UCSD-AML1 (cell line): Measurements from ENCODE around the gene MED8.

Experiments
- DNase-seq: peaks from one replicate; lab custom pipeline; 2025; ENCODE audit not compliant: unreplicated experiment; lab: John Stamatoyannopoulos, UW

Gene MED8, protein sequence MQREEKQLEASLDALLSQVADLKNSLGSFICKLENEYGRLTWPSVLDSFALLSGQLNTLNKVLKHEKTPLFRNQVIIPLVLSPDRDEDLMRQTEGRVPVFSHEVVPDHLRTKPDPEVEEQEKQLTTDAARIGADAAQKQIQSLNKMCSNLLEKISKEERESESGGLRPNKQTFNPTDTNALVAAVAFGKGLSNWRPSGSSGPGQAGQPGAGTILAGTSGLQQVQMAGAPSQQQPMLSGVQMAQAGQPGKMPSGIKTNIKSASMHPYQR

DNA sequence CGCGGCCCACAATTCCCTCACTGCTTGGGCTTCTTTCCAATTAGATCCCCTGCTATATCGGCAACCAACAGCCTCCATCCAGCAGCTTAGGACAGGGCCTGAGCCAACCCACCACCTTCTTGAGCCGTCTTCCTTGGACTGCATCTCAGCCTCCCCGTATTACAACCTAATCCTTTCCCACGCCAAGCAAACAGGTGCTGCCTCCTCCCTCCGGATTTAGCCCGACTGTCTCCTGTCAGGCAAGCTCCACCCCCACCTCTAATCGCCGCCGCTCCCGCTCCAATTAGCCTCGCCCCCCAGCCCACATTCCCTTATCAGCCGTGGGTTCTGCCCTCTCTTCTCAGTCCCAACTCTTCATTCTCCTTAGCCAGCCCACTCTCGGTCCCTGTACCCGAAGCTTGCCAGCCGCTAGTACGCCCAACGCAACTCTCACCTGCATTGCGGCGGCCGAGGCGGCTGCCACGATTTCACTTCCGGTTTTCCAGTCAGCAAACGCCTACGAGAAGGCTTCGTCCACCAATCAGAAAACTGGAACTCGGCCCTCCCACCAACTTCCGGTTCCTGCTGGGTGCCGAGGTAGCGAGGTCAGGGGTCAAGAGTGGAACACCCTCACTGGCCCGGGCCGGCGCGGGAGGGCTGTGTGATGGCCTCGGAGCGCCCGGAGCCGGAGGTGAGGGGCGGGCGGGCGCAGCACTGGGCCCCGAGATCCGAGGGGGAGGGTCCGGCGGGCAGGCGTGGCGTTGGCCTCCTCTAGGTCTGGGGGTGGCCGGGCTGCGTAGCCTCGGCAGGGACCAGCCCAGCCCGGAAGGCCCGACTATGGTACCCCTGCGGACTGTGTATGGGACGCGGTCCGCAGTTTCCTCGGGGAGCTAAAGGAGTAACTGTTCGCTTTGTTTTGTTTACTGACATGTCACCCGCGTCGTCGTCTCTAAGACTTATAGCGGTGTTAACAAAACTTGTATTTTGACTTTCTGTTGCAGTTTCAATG lies at the start of gene MED8, which contains the start of gene SZT2:
TSS of gene MED8 (minus strand) at position 475 of the 988 bp plus-strand sequence. CDS start at position 439, 36 bp downstream.
TSS of gene SZT2 (plus strand) at position 574 of the 988 bp plus-strand sequence. CDS start at position 644, 70 bp downstream.
- DNase-seq, result peak; percentile 94

DNA sequence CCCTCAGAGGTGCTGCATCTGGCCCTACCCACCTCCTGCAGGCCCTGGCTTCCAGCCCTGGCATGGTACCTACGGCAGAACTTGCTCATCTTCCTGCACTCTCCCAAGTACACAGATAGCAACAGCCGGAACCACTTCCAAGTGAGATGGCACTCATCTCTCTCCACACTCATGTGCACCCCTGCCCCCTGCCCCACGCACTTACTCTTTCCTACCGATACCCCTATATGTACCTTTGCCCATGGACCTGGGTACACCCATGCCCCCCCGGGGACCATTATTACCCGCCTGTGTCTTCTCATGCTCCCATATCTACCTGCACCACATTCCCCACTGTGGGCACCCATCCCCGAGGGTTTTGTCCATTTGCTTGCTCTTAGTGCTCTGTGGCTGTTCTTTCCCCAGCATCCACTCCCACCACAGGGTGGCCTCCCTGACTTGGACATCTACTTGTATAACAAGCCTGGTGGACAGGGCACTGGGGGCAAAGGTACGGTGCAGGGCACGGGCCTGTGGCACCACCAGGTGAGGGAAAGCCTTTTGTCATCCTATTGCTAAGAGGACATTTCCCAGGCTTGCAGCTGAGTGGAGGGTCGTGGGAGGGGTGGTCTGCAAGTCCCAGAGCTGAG lies 49.5 kb upstream of the MED8 start:
- DNase-seq, result no peak

DNA sequence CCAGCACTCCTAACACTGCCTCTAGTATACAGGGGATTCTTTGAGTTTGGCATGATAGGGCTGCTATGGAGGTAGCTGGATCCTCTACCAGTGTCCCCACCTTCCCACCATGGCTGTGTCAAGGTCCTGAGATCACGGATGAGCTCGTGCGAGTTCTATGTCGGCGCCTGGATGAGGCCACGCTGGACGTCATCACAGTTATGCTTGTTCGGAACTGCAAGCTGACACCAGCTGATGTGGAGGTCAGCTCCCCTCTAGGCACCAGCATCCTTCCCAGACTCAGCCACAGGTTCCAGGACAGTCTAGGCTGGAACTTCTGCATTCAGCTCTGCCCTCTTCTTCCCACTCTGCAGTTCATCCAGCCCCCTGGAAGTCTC lies 49.0 kb upstream of the MED8 start:
- DNase-seq, result no peak

- no peak for DNase-seq
These were observed 48.4 kb upstream of the MED8 start for GRCh38 chr1:43438006-43438405.

DNA sequence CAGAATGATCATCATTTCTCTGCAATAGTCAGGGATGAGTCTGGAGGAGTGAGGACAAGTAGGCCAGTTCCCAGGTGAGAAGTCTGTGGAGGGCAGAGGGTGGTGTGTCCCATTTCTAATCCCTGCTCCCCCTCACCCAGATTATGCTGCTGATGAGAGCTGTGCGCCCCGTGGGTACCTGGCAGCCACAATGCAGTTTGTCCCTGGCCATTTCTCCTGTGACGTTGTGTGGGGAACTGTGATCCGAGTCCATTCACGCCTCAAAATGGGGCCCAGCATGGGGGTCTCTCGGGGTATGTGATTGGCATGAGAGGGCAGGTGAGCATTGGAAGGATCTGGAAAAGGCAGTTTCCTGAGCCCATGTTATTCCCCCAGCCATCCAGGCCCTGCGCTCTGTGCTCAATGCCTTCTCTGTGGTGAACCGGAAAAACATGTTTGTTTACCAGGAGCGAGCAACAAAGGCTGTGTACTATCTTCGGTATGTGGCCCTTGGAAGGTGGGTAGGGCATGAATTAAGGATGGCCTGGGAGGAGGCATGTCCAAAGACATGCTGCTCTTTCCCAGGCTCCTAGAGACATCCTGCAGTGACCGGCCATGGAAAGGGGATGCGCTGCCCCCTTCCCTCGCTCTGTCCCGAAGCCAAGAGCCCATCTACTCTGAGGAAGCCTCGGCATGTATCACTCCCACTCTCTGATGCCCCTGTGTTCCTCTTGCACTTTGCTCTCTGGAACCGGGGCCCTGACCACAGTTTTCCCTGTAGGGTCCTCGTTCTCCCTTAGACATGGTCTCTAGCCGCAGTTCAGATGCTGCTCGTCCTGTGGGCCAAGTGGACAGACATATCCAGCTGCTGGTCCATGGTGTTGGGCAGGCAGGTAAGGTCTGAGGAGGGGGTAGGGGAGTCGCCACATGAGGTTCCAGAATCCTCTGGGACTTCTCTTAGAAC lies 47.7 kb upstream of the MED8 start:
- DNase-seq, result no peak

- DNase-seq, result no peak
These were observed 46.8 kb upstream of the MED8 start for GRCh38 chr1:43436371-43436770.

GRCh38 chr1:43435146-43436145 lies 45.8 kb upstream of the MED8 start:
- DNase-seq, result no peak

- DNase-seq, result no peak
These were observed 44.7 kb upstream of the MED8 start for GRCh38 chr1:43434256-43434655.

- no peak for DNase-seq
These were observed 43.3 kb upstream of the MED8 start for GRCh38 chr1:43432907-43433306.

- no peak for DNase-seq
These were observed 42.7 kb upstream of the MED8 start for GRCh38 chr1:43432171-43432860.

DNA sequence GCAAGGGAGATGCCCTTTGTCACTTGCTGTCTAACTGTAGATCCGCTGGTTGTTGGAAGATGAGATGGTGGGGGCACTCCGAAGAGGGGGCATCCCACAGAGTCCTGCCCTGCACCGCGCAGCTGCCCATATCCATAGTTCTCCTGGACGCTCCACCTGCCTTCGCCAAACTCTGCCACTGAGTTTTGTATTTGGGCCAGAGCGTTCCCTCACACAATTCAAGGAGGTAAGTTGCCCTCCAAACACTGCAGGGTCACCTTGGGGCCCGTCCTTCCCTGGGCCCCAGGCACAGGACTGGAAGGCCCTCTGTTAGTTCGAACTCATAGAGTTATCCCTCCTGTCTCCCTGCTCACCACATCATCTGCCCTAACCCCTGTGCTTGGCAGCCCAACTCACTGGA lies 42.1 kb upstream of the MED8 start:
- DNase-seq, result no peak

GRCh38 chr1:43430831-43431230 lies 41.2 kb upstream of the MED8 start:
- no peak for DNase-seq

GRCh38 chr1:43427941-43428340 lies 38.3 kb upstream of the MED8 start:
- no peak for DNase-seq

DNA sequence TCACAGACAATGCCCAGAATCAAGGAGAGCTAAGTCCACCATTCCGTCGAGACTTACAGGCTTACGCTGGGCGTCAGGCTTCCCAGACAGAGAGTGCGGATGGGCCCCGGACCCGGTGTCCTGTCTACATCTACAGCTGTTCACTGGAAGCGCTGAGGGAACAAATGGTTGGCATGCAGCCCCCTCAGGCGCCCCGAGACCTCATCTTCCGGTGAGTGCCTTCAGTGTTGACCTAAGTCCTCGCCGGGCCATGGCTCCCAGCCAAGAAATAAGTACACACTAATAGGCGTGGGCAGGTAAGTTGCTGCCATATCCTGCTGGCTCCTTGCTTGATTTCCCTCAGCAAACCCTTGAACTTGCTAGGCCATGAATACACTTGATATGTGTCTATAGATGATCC lies 37.9 kb upstream of the MED8 start:
- DNase-seq, result no peak

GRCh38 chr1:43426221-43426620 lies 36.6 kb upstream of the MED8 start:
- DNase-seq, result no peak

- no peak for DNase-seq
These were observed 35.4 kb upstream of the MED8 start for GRCh38 chr1:43425045-43425444.

- DNase-seq, result no peak
These were observed 34.3 kb upstream of the MED8 start for GRCh38 chr1:43423672-43424550.
